GM12864 (cell line): ENCODE data around the gene CACNA2D3.

Experiments used
- DNase-seq: peaks from one replicate; pipeline ENCODE4 v3.0.0-alpha.2; 2011; ENCODE audit warnings: low read depth
- H3K4me3 ChIP-seq: 2 replicates; pipeline ENCODE4 v1.5.1; 2011; ENCODE audit warnings: mild to moderate bottlenecking, low read depth, low read length, control low read depth
- TF ChIP-seq, protein P1 (sequence below): IDR thresholded peaks from 2 replicates; pipeline ENCODE4 v1.5.1; 2011; ENCODE audit warnings: low read depth, mild to moderate bottlenecking, moderate library complexity, low read length, control low read depth, inconsistent platforms; ENCODE audit errors: missing control alignments

Gene CACNA2D3

DNA sequence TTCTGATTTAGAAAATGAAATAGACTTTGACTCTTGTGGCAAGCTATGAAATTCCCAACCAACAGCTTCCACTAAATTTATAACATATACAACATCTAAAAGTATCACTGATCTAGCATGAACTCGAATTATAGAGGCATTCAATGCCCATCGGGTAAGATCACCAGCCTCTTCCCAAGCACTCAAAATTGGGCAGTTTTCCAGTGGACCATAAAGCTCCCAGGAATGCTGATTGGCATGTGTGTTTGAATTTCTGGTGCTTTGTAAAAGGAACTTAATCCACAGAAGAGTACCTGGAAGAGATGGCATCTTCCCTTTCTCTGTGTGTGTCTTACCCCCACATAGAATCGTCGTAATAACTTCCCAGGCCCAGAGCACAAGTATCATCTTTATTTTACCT is 795.5 kb downstream of the CACNA2D3 start:
- TF ChIP-seq, protein P1, sequence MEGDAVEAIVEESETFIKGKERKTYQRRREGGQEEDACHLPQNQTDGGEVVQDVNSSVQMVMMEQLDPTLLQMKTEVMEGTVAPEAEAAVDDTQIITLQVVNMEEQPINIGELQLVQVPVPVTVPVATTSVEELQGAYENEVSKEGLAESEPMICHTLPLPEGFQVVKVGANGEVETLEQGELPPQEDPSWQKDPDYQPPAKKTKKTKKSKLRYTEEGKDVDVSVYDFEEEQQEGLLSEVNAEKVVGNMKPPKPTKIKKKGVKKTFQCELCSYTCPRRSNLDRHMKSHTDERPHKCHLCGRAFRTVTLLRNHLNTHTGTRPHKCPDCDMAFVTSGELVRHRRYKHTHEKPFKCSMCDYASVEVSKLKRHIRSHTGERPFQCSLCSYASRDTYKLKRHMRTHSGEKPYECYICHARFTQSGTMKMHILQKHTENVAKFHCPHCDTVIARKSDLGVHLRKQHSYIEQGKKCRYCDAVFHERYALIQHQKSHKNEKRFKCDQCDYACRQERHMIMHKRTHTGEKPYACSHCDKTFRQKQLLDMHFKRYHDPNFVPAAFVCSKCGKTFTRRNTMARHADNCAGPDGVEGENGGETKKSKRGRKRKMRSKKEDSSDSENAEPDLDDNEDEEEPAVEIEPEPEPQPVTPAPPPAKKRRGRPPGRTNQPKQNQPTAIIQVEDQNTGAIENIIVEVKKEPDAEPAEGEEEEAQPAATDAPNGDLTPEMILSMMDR = no peak
- H3K4me3 ChIP-seq = no peak overlapping the region
- DNase-seq = no peak

DNA sequence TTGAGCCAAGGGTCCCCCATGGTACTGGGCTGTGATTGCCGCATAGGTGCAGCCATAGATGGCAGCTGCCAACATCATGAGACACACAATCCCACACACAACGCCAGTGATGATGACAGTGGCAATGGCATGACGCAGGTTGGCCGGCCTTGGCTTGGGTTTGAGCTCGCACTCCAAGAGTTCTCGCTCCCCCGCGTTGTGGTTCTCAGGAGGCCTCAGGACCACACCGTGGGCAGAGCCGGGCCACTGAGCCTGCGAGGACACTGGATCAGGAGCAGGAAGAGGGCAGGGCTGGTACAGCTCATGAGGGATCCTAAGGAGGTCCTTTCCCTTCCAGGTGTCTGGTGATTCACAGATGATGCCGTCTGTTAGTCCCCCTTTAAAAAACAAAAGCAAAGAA is 796.2 kb downstream of the CACNA2D3 start:
- DNase-seq = no peak
- TF ChIP-seq, protein P1 = no peak

DNA sequence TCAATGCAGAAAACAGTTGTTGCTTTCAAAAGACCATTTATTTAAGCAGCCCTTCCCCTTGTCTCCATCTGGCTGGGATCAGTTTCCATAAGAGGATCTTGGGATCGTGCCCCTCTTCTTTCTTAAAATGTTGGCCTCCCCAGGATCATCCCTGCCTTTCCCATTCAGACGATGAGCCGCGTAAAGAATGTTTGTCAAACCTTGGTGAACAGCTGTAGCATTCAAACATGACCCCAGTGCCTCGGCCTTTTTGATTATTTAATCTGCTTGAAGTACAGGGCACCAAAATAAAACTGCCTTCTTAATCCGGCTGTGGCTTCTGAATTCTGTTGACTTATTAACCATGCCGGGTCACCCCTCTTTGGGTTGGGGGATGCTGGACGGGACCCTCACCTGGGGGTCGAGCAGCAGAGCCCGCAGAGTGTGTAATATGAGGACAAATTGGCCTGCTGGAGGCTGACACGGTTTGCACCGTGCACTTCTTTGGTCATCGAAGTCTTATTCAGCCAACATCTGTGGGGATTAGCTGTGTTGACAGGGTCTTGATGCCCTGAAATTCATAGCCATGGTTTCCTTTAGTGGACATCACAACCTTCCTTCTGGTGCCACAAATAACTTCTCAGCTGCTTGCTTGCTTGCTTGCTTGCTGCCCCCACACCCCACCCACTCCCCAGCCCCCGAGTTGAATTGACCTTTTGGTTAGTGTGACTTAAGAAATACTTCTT is 805.9 kb downstream of the CACNA2D3 start, which contains the start of gene LRTM1:
Gene LRTM1 (minus strand): TSS at position 14 of the 725 bp plus-strand sequence. CDS start 148 bp downstream, outside the sequence.
- no peak within 1 kb of the TSS for H3K4me3 ChIP-seq
- TF ChIP-seq, protein P1 = no peak
- no peak for DNase-seq

More for the DNA sequence above, 796.2 kb downstream of the CACNA2D3 start:
- H3K4me3 ChIP-seq = no peak overlapping the region

DNA sequence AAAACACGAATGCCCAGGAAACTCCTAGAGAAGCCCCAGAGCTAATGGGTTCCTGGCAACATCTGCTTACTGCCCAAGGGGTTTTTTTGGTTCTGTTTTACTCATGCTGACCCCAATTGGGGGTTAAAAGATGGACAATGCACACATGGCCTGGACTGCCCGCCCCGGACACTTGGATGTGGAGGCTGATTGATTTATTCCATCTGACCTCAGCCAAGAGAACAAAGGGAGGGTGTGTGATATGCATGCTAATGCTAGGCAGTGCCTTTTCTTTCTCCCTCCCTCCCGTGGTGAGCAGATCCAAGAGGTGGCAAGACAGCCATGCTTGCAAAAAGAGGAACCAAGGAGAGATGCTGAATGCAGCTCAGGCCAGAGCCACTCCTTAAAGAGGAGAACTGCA is 808.8 kb downstream of the CACNA2D3 start:
- no peak for DNase-seq
- no peak overlapping the region for H3K4me3 ChIP-seq
- TF ChIP-seq, protein P1 = no peak

DNA sequence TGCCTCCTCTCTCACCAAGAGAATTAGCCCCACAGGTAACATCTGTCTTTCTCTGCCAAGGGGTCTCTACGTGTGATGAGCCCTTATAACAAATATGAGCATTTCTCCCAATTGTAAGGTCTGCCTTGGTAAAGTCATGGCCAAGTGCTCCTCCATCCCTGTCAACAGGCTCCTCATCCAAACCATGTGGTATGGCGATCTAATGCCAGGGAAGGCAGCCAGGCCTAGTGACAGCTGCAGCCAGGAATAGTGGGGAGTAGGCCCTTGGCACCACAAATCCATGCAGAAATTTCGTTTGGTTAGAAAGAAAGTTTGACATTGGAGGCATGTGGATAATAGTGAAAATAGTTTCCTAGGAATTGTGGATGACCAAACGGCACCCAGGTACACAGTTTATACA is 810.3 kb downstream of the CACNA2D3 start:
- no peak for DNase-seq
- no peak overlapping the region for H3K4me3 ChIP-seq
- TF ChIP-seq, protein P1 = no peak

DNA sequence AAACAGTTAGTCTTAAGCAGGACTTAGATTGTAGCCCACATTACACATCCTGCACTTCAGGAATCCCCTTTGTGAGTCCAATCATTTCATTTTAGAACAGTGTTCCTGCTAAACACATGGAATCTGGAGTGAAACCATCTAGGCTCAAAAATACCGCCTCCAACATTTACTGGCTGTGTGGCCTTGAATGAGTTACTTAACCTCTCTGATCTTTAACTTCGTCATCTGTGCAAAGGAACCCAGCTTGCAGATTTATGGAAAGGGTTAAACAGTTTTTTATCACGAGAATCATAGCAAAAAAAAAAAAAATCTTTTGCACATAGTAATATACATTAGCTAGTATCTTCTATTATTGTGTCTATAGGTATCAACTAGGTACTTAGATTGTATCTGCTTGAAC is 813.5 kb downstream of the CACNA2D3 start:
- H3K4me3 ChIP-seq = no peak overlapping the region
- no peak for DNase-seq
- TF ChIP-seq, protein P1 = no peak

DNA sequence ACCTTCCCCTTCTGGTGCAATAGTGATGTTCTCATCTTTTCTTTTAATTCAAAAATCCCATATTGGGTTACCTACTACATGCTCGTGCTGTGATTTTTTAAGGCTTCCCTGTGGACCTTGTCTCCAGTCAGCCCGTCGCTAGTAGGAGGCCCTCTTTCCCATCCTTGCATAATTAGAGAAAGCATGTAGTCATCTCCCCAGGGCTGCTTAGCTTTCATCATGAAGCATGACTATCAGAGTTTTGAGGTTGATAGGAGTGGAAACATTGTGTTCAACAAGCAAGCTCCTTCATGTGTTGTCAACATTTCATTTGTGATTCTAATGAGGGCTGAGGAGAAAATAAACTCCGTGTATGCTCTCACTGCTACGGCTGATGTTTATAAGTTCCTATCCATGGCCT is 814.2 kb downstream of the CACNA2D3 start:
- DNase-seq = no peak
- H3K4me3 ChIP-seq = no peak overlapping the region
- TF ChIP-seq, protein P1 = no peak
